ENCODE measurements around the gene R3HDML. TPM values are rescaled to one million over a fixed set of nuclear protein-coding genes. Genes with fewer than 3 reads are reported as not detected.

R3HDML gene
- total RNA-seq, 4 donors from 2014 or later, result not detected

DNA sequence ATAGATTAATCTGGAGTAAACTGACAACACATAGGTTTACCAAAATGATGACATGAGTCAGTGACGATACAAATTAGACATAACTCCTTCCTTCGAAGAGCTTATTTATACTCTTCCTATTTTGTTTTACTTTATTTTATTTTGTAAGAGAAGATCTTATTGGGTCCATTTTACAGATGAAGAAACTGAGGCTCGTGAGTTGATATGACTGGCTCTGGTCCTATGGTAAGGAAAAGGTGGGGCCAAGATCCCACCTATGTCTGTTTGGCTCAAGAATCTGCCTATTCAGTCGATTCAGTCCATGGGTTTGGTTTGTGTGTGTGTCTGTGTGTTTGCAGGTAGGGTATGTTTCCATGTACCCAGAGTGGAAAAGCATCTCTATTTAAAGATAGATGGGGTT lies 8.4 kb upstream of the R3HDML start:
- TF ChIP-seq, protein P1, sequence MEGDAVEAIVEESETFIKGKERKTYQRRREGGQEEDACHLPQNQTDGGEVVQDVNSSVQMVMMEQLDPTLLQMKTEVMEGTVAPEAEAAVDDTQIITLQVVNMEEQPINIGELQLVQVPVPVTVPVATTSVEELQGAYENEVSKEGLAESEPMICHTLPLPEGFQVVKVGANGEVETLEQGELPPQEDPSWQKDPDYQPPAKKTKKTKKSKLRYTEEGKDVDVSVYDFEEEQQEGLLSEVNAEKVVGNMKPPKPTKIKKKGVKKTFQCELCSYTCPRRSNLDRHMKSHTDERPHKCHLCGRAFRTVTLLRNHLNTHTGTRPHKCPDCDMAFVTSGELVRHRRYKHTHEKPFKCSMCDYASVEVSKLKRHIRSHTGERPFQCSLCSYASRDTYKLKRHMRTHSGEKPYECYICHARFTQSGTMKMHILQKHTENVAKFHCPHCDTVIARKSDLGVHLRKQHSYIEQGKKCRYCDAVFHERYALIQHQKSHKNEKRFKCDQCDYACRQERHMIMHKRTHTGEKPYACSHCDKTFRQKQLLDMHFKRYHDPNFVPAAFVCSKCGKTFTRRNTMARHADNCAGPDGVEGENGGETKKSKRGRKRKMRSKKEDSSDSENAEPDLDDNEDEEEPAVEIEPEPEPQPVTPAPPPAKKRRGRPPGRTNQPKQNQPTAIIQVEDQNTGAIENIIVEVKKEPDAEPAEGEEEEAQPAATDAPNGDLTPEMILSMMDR (IDR thresholded peaks at IDR 0.05), result no peak
- TF ChIP-seq EP300 (IDR thresholded peaks at IDR 0.05), result no peak
- TF ChIP-seq POLR2A (IDR thresholded peaks at IDR 0.05), result no peak
- no peak overlapping the region for H3K4me3 ChIP-seq
- H3K36me3 ChIP-seq, result no peaks in the 10 kb centered on the region
- no peaks in the 10 kb centered on the region for H3K9me3 ChIP-seq
- H3K27ac ChIP-seq, result no peak overlapping the region
- WGBS, 2 donors, result 83 to 88% methylated on average over 4 of the region's 4 CpGs
- peaks cover 0 to 35% of the 10 kb centered on the region in 2 donors for H3K27me3 ChIP-seq
- no peak for DNase-seq (ENCODE audit: low spot score in 2 of 2)
- peaks cover 0 to 7% (median 0%) of the 10 kb centered on the region in 4 donors for H3K4me1 ChIP-seq

DNA sequence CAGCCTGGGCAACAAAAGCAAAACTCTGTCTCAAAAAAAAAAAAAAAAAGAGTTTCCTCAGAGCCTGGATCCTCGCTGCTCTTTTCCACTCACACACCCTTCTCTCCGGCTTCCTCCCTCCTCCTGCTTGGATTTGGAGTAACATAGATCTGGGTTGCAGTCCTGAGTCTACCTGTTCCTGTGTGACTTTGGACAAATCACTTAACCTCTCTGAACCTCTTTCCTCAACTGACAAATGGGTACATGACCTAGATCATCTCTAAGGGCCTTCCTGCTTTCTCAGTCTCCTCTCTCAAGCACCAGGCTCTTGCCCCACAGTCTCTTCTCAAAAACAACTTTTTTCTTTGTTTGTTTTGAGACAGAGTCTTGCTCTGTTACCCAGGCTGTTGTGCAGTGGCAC lies 5.6 kb upstream of the R3HDML start:
- H3K4me1 ChIP-seq, result peaks cover 0 to 7% (median 0%) of the 10 kb centered on the region in 4 donors
- H3K4me3 ChIP-seq, result no peak overlapping the region
- peaks cover 0 to 39% of the 10 kb centered on the region in 2 donors for H3K27me3 ChIP-seq
- TF ChIP-seq, protein P1 (IDR thresholded peaks at IDR 0.05), result no peak
- TF ChIP-seq EP300 (IDR thresholded peaks at IDR 0.05), result no peak
- no peak for TF ChIP-seq POLR2A (IDR thresholded peaks at IDR 0.05)
- H3K9me3 ChIP-seq, result no peaks in the 10 kb centered on the region
- WGBS, 2 donors, result 85 to 94% methylated on average over 2 of the region's 2 CpGs
- DNase-seq (ENCODE audit: low spot score in 2 of 2), result no peak
- no peak overlapping the region for H3K27ac ChIP-seq
- no peaks in the 10 kb centered on the region for H3K36me3 ChIP-seq

DNA sequence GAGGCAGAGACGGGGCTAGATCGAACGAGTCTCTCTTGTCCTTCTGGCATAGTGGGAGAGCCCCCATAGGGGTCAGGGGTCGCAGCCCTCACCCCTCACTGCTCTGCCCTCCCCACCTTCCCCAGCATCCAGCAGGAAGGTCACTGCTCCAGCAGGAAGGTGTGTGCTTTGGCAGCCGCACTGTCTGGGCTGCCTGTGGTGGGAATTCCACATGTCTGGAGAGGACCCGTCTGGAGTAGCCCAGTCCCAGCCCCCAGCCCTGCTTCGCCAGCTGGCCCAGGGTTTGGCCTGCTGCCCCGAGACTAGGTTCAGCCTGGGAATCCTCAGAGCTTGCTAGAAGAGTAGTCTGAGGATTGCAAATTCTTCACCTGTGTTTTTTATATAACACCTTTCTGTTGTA lies 2.5 kb upstream of the R3HDML start:
- Histone ChIP-seq H3K27ac (no peak overlapping the region), H3K36me3 (no peaks in the 10 kb centered on the region), H3K4me1 (no peaks in the 10 kb centered on the region), H3K4me3 (no peak overlapping the region), H3K9me3 (no peaks in the 10 kb centered on the region), H3K27me3 (peaks cover 0 to 38% of the 10 kb centered on the region in 2 donors)
- TF ChIP-seq EP300 (IDR thresholded peaks at IDR 0.05) (no peak), POLR2A (IDR thresholded peaks at IDR 0.05) (no peak)
- TF ChIP-seq, protein P1 (IDR thresholded peaks at IDR 0.05), result no peak
- DNase-seq (ENCODE audit: low spot score in 2 of 2), result no peak
- WGBS, 2 donors, result 28 to 34% methylated on average over 7 of the region's 8 CpGs

GRCh38 chr20:44334709-44335108 lies 2.1 kb upstream of the R3HDML start:
- no peak overlapping the region for H3K27ac ChIP-seq
- TF ChIP-seq EP300 (IDR thresholded peaks at IDR 0.05), result no peak
- TF ChIP-seq POLR2A (IDR thresholded peaks at IDR 0.05), result no peak
- TF ChIP-seq, protein P1 (IDR thresholded peaks at IDR 0.05), result no peak
- 76 to 87% methylated on average over 4 of the region's 4 CpGs for WGBS, 2 donors
- H3K4me3 ChIP-seq, result no peak overlapping the region
- no peak for DNase-seq (ENCODE audit: low spot score in 2 of 2)
- no peaks in the 10 kb centered on the region for H3K9me3 ChIP-seq
- H3K4me1 ChIP-seq, result no peaks in the 10 kb centered on the region
- peaks cover 0 to 38% of the 10 kb centered on the region in 2 donors for H3K27me3 ChIP-seq
- no peaks in the 10 kb centered on the region for H3K36me3 ChIP-seq

GRCh38 chr20:44335675-44336074 lies 1.2 kb upstream of the R3HDML start:
- no peak for TF ChIP-seq POLR2A (IDR thresholded peaks at IDR 0.05)
- TF ChIP-seq EP300 (IDR thresholded peaks at IDR 0.05), result no peak
- TF ChIP-seq, protein P1 (IDR thresholded peaks at IDR 0.05), result no peak
- no peaks in the 10 kb centered on the region for H3K9me3 ChIP-seq
- WGBS, 2 donors, result 74 to 83% methylated on average over 2 of the region's 2 CpGs
- H3K27me3 ChIP-seq, result peaks cover 0 to 38% of the 10 kb centered on the region in 2 donors
- no peak for DNase-seq (ENCODE audit: low spot score in 2 of 2)
- no peak overlapping the region for H3K27ac ChIP-seq
- H3K36me3 ChIP-seq, result no peaks in the 10 kb centered on the region
- H3K4me3 ChIP-seq, result no peak overlapping the region
- H3K4me1 ChIP-seq, result no peaks in the 10 kb centered on the region

Data from tibial nerve (tissue), 4 donors.